ENCODE results near the gene CHIT1.
A peak's percentile ranks its signal among the peaks of the same experiment; 100 is the strongest.

Gene CHIT1

GRCh38 chr1:203271962-203272632 lies 42.6 kb upstream of the CHIT1 start:
- no peak for DNase-seq (ENCODE audit: low spot score)
- H3K27ac ChIP-seq: no peak overlapping the region
- ChIA-PET CTCF (interaction anchor here (0.6 to 7.3 kb wide), 13 partner anchors 12 to 253 kb away, joined by 3 to 291 read pairs (median 8); no protein-coding TSS in a partner anchor), POLR2A (ENCODE audit: low non-redundant PET) (no interaction called here)
- no peak for TF ChIP-seq CTCF (conservative IDR thresholded peaks at IDR 0.05; ENCODE audit: low read depth)

DNA sequence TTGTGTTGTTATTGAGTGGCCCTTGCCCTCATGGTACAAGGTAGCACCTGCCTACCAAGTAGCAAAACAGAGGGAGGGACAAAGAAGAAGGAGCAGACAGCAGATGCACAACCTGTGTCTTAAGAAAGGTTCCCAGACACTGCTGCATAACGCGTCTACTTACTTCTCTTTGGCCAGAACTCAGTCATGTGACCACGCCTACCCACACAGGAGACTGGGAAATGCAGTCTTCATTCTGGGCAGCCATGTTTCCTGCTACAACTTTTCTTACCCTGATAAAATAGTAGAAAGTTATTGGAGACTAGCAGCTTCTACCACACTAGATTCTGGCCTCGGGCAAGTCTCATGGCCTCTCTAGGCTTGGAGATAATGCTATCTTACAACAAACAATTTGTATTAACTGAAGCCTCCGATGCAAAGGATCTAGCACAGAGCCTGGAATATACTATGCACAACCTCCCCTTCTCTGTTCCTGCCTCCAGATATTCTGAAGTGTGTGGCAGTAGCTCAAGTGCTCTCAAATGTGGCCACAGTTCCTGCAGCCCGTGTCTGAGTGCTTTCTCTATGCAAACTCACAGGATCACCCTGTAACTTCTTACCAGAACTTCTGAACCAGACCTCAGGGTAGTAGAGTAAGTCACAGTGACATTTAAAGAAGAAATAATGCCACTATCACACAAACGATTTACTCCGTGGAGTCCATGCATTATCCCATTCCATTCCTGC lies 41.7 kb upstream of the CHIT1 start:
- POLR2A ChIA-PET (ENCODE audit: low non-redundant PET): no interaction called here
- no peak overlapping the region for H3K27ac ChIP-seq
- no peak for TF ChIP-seq CTCF (conservative IDR thresholded peaks at IDR 0.05; ENCODE audit: low read depth)
- CTCF ChIA-PET: interaction anchor here (0.5 to 7.3 kb wide), 7 partner anchors 55 to 499 kb away, joined by 3 to 291 read pairs (median 7); no protein-coding TSS in a partner anchor
- DNase-seq (ENCODE audit: low spot score): no peak

- TF ChIP-seq CTCF (conservative IDR thresholded peaks at IDR 0.05; ENCODE audit: low read depth): no peak
- H3K27ac ChIP-seq: no peak overlapping the region
- DNase-seq (ENCODE audit: low spot score): no peak
- CTCF ChIA-PET: interaction anchor here (0.5 to 7.3 kb wide), 10 partner anchors 36 to 500 kb away, joined by 3 to 291 read pairs (median 7); no protein-coding TSS in a partner anchor
- POLR2A ChIA-PET (ENCODE audit: low non-redundant PET): no interaction called here
Observed at GRCh38 chr1:203270448-203270847, 41.0 kb upstream of the CHIT1 start.

GRCh38 chr1:203269654-203270020 lies 40.2 kb upstream of the CHIT1 start:
- POLR2A ChIA-PET (ENCODE audit: low non-redundant PET): no interaction called here
- no peak overlapping the region for H3K27ac ChIP-seq

GRCh38 chr1:203268901-203269653 lies 39.6 kb upstream of the CHIT1 start:
- DNase-seq (ENCODE audit: low spot score): peak; percentile 80
- peak; percentile 95 for TF ChIP-seq CTCF (conservative IDR thresholded peaks at IDR 0.05; ENCODE audit: low read depth)
- ChIA-PET POLR2A (ENCODE audit: low non-redundant PET) (no interaction called here), CTCF (interaction anchor here (0.6 to 7.3 kb wide), 39 partner anchors 9 to 1733 kb away, joined by 3 to 291 read pairs (median 4); partner anchors contain the start of gene BTG2)
- peak overlapping the region; percentile 52 for H3K27ac ChIP-seq

More at GRCh38 chr1:203269654-203270020, 40.2 kb upstream of the CHIT1 start:
- CTCF ChIA-PET: interaction anchor here (0.6 to 7.3 kb wide), 32 partner anchors 8 to 1734 kb away, joined by 3 to 291 read pairs (median 4); partner anchors contain the start of gene BTG2
- no peak for TF ChIP-seq CTCF (conservative IDR thresholded peaks at IDR 0.05; ENCODE audit: low read depth)
- no peak for DNase-seq (ENCODE audit: low spot score)

GRCh38 chr1:203267912-203268311 lies 38.4 kb upstream of the CHIT1 start:
- ChIA-PET CTCF (interaction anchor here (0.6 to 7.3 kb wide), 104 partner anchors 10 to 1508 kb away, joined by 3 to 291 read pairs (median 4); partner anchors contain the start of genes BTG2, CHI3L1, MYBPH and MYOG), POLR2A (ENCODE audit: low non-redundant PET) (no interaction called here)
- peak overlapping the region; percentile 63 for H3K27ac ChIP-seq
- no peak for TF ChIP-seq CTCF (conservative IDR thresholded peaks at IDR 0.05; ENCODE audit: low read depth)
- DNase-seq (ENCODE audit: low spot score): no peak

All from RWPE1 (cell line).